Epithelial cell of proximal tubule (primary cell): ENCODE measurements around the gene ARHGEF7. TPM values are rescaled to one million over a fixed set of nuclear protein-coding genes. Genes with fewer than 3 reads are reported as not detected.

Source experiments
- DNase-seq: peaks from one replicate; pipeline ENCODE4 v3.0.0-alpha.2; 2011; ENCODE audit warnings: low read depth
- H3K4me3 ChIP-seq: 2 replicates; pipeline ENCODE4 v1.5.1; 2011; ENCODE audit warnings: low read depth, mild to moderate bottlenecking, low read length
- CTCF ChIP-seq: conservative IDR thresholded peaks from 2 replicates; pipeline ENCODE4 v1.5.1; 2012; ENCODE audit warnings: low read depth, mild to moderate bottlenecking, low read length
- total RNA-seq: library from RNA; depleted of rRNA; stranded (reverse); fragments of >200 nt; gene quantifications from 2 replicates; pipeline ENCODE4 v1.2.3, GENCODE V29; 2015

The ARHGEF7 gene
- total RNA-seq, 1 donor from 2014 or later = 21.9 TPM

- no peak for TF ChIP-seq CTCF
- H3K4me3 ChIP-seq = no peak overlapping the region
Measured at GRCh38 chr13:111325146-111325890, 210.2 kb downstream of the ARHGEF7 start.

GRCh38 chr13:111325941-111326620, 211.0 kb downstream of the ARHGEF7 start:
- DNase-seq = no peak
- TF ChIP-seq CTCF = no peak
- no peak overlapping the region for H3K4me3 ChIP-seq

More at GRCh38 chr13:111325146-111325890, 210.2 kb downstream of the ARHGEF7 start:
- DNase-seq = no peak

DNA sequence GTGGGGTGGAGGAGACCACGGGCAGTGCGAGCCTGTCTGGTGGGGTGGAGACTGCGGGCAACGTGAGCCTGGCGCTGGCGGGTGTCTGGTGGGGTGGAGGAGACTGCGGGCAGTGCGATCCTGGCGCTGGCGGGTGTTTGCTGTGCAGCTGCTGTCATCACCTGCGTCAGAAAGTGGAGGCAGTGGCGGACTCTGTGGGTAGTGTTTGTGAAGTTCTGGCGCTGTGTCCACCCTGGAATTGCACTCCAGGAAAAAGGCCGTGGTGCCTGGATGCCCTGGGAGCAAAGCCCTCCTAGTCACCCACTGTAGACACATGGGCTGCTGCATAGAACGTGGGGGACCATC, 211.5 kb downstream of the ARHGEF7 start:
- no peak for TF ChIP-seq CTCF
- H3K4me3 ChIP-seq = no peak overlapping the region
- DNase-seq = no peak

DNA sequence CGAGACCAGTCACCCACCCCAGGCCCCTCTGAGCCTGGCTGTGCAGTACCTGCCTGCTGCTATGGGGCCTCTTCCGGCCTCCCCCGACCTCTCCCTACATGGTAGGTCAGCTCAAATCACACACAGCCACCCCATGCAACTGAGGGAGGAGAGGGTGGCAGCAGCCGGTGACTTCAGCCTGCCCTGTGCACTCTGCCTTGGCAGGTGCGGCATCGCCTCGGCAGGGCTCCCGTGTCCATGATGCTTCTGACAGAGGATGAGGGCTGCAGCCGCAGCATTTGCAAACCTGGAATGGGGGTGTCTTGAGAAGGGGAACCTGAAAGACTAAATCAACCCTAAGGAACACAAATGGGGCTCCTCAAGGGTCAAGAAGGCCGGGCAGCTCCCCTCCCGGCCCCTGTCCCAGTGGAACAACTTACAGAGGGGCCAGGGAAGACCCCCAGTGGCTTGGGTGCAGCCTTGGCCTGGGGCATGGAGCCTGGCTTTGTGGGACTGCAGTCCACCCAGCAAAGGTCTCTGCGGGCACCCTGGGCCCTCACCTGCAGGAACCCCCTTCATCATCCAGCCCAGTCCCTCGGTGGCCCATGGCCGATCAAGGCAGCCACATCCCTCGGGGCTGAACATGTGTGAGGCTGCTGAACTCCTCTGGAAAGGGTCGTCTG, 212.0 kb downstream of the ARHGEF7 start:
- H3K4me3 ChIP-seq = no peak overlapping the region
- DNase-seq = no peak
- no peak for TF ChIP-seq CTCF

DNA sequence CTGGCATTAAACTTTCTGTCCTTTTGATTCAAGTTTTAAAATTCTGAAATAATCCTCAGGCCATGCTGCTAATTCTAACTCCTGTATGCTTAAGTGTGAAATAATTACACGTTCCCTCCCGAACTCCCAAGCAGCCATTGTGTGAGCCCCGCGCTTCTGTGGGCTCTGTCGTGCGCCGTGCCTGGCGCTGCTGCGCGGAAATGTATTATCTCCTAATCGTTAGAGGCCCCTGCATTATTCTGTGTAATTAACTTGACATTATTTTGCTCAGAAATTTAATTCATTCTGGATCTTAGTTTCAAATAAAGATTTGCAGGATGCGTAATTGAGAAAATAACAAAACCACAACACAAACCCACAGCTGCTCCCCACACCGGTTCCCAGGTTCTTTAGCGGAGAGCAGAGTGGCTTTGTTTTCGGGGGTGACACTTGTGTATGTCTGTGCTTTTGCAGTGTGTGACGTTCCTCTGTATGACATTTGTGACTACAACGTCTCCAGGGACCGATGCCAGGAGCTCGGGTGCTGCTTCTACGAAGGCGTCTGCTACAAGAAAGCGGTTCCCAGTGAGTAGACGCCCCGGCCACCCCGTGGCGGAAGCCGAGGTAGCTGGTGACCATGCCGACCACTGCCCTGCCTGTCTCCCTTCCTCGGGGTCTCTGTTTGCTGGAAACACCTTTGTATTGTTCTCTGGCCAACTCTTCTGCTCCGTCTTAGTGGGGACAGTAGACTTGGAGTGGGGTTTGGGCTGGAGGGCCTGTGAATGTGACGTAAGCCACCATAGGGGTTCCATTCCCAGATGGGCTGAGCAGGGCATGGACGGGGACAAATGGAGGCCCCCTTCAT, 212.8 kb downstream of the ARHGEF7 start:
- no peak for DNase-seq
- no peak for TF ChIP-seq CTCF
- H3K4me3 ChIP-seq = no peak overlapping the region

- H3K4me3 ChIP-seq = no peak overlapping the region
- no peak for TF ChIP-seq CTCF
Measured at GRCh38 chr13:111328574-111329410, 213.7 kb downstream of the ARHGEF7 start.

More at GRCh38 chr13:111328574-111329410, 213.7 kb downstream of the ARHGEF7 start:
- no peak for DNase-seq
